SK-N-SH (cell line): Measurements from ENCODE around the gene SNRPA1. TPM values are rescaled to one million over a fixed set of nuclear protein-coding genes. Genes with fewer than 3 reads are reported as not detected.

ENCODE experiments used
- CTCF ChIA-PET: fragments of 300-600, 350-600 bp; formaldehyde crosslinking; extraction: SDS; loops from one replicate; lab custom pipeline; 2021; lab: Yijun Ruan, JAX
- POLR2A ChIA-PET: fragments of 350-600 bp; sonication (Branson Sonifier 250); formaldehyde crosslinking; extraction: SDS; loops from one replicate; lab custom pipeline; 2020; ENCODE audit warnings: antibody characterized with exemption, inconsistent platforms; lab: Yijun Ruan, JAX
- DNase-seq: peaks from one replicate; pipeline ENCODE4 v3.0.0; 2012
- H2AFZ ChIP-seq: fragments of 200-600 bp; sonication (generic); 2 replicates; pipeline ENCODE4 v1.8.1; 2016; ENCODE audit warnings: antibody characterized with exemption, mild to moderate bottlenecking, low read depth
- H3F3A ChIP-seq: fragments of 200-600 bp; sonication (generic); replicated peaks from 2 replicates; pipeline ENCODE3; 2016; ENCODE audit warnings: antibody characterized with exemption, mild to moderate bottlenecking; ENCODE audit not compliant: insufficient read depth
- H3K27ac ChIP-seq, 2 experiments: fragments of 200-500 bp in 1 of 2; fragments of 200-600 bp in 1 of 2; sonication (Bioruptor generic) in 1 of 2; sonication (generic), shearing (Covaris generic) in 1 of 2; 2 replicates each; pipeline versions ENCODE4 v1.5.1 to v1.6.1; 2014 to 2016; ENCODE audit warnings: low read depth in 2 of 2, inconsistent platforms in 1 of 2, low read length in 1 of 2, mild to moderate bottlenecking in 1 of 2, mixed read lengths in 1 of 2
- H3K27me3 ChIP-seq: fragments of 200-600 bp; sonication (generic), shearing (Covaris generic); 2 replicates; pipeline ENCODE4 v1.6.1; 2016; ENCODE audit warnings: mixed run types; ENCODE audit not compliant: insufficient read depth
- H3K36me3 ChIP-seq, 2 experiments: fragments of 200-500 bp in 1 of 2; fragments of 200-600 bp in 1 of 2; sonication (Bioruptor generic) in 1 of 2; sonication (generic) in 1 of 2; replicated peaks in 1 of 2; 2 replicates each; pipeline versions ENCODE3 to v1.5.1; 2014 to 2016; ENCODE audit warnings: low read length in 1 of 2, mild to moderate bottlenecking in 1 of 2; ENCODE audit not compliant: insufficient read depth in 2 of 2, control insufficient read depth in 1 of 2
- H3K4me1 ChIP-seq, 2 experiments: fragments of 200-500 bp in 1 of 2; fragments of 200-600 bp in 1 of 2; sonication (Bioruptor generic) in 1 of 2; sonication (generic), shearing (Covaris generic) in 1 of 2; 2 replicates each; pipeline versions ENCODE4 v1.5.1 to v1.6.1; 2014 to 2016; ENCODE audit warnings: low read depth in 1 of 2, low read length in 1 of 2, mixed run types in 1 of 2; ENCODE audit not compliant: insufficient read depth in 2 of 2, control insufficient read depth in 1 of 2
- H3K4me2 ChIP-seq: fragments of 200-600 bp; sonication (generic), shearing (Covaris generic); 2 replicates; pipeline ENCODE4 v1.6.1; 2017; ENCODE audit warnings: mixed run types
- H3K4me3 ChIP-seq, 2 experiments: fragments of 200-500 bp in 1 of 2; fragments of 200-600 bp in 1 of 2; sonication (Bioruptor generic) in 1 of 2; sonication (generic), shearing (Covaris generic) in 1 of 2; 2 replicates each; pipeline versions ENCODE4 v1.5.1 to v1.8.1; 2014 to 2016; ENCODE audit warnings: low read depth in 2 of 2, inconsistent platforms in 1 of 2, low read length in 1 of 2, mild to moderate bottlenecking in 1 of 2, mixed read lengths in 1 of 2, moderate library complexity in 1 of 2
- H3K79me2 ChIP-seq: fragments of 200-600 bp; sonication (generic); 2 replicates; pipeline ENCODE4 v1.8.1; 2017; ENCODE audit warnings: mild to moderate bottlenecking; ENCODE audit not compliant: insufficient read depth
- H3K9ac ChIP-seq: fragments of 200-600 bp; sonication (generic); 2 replicates; pipeline ENCODE4 v1.6.1; 2017; ENCODE audit warnings: mixed run types
- H3K9me2 ChIP-seq: fragments of 200-600 bp; sonication (generic); 2 replicates; pipeline ENCODE4 v1.6.1; 2017; ENCODE audit warnings: mixed run types
- H3K9me3 ChIP-seq: fragments of 200-600 bp; sonication (generic); 2 replicates; pipeline ENCODE4 v1.6.1; 2017; ENCODE audit warnings: mixed run types, mild to moderate bottlenecking, moderate library complexity
- H4K20me1 ChIP-seq: fragments of 200-600 bp; sonication (generic); 2 replicates; pipeline ENCODE4 v1.6.1; 2017; ENCODE audit warnings: mild to moderate bottlenecking, mixed run types; ENCODE audit not compliant: insufficient read depth
- CHD2 ChIP-seq: fragments of 150-350 bp; IDR thresholded peaks from 2 replicates; pipeline ENCODE4 v1.6.1; 2018; ENCODE audit warnings: low read length; ENCODE audit not compliant: partially characterized antibody
- ELF1 ChIP-seq: IDR thresholded peaks from 2 replicates; pipeline ENCODE4 v1.4.0; 2012
- EP300 ChIP-seq, 2 experiments: IDR thresholded peaks; 2 replicates each; pipeline versions ENCODE4 v1.4.0 to v1.6.1; 2012; ENCODE audit warnings: borderline replicate concordance in 1 of 2, low read depth in 1 of 2, low read length in 1 of 2
- FOSL2 ChIP-seq: IDR thresholded peaks from 2 replicates; pipeline ENCODE4 v1.4.0; 2012; ENCODE audit warnings: low read depth, mild to moderate bottlenecking, moderate library complexity, borderline replicate concordance
- GABPA ChIP-seq: IDR thresholded peaks from 2 replicates; pipeline ENCODE4 v1.4.0; 2012; ENCODE audit warnings: low read depth, mild to moderate bottlenecking
- GATA2 ChIP-seq: sonication (generic); formaldehyde crosslinking; IDR thresholded peaks from 2 replicates; pipeline ENCODE4 v1.5.0; 2020; ENCODE audit warnings: mild to moderate bottlenecking, missing genetic modification reagents
- JUND ChIP-seq: IDR thresholded peaks from 2 replicates; pipeline ENCODE4 v1.4.0; 2012
- MAX ChIP-seq: IDR thresholded peaks from 2 replicates; pipeline ENCODE4 v1.4.0; 2012; ENCODE audit warnings: low read depth
- MXI1 ChIP-seq: IDR thresholded peaks from 2 replicates; pipeline ENCODE4 v1.6.1; 2012; ENCODE audit warnings: mild to moderate bottlenecking, low read depth, low read length, improper control_type of control experiment
- NFIC ChIP-seq: IDR thresholded peaks from 2 replicates; pipeline ENCODE4 v1.4.0; 2012; ENCODE audit warnings: borderline replicate concordance
- NRF1 ChIP-seq: IDR thresholded peaks from 2 replicates; pipeline ENCODE4 v1.6.1; 2012; ENCODE audit warnings: low read depth, mild to moderate bottlenecking, low read length
- POLR2AphosphoS5 ChIP-seq: IDR thresholded peaks from 2 replicates; pipeline ENCODE4 v1.6.1; 2012; ENCODE audit warnings: low read depth, low read length
- RCOR1 ChIP-seq: fragments of 150-350 bp; IDR thresholded peaks from 2 replicates; pipeline ENCODE4 v1.6.1; 2017; ENCODE audit warnings: antibody characterized with exemption, low read length
- REST ChIP-seq: IDR thresholded peaks from 2 replicates; pipeline ENCODE4 v1.6.1; 2012; ENCODE audit warnings: mild to moderate bottlenecking, low read depth, low read length, moderate library complexity
- RFX5 ChIP-seq: IDR thresholded peaks from 2 replicates; pipeline ENCODE4 v1.6.1; 2012; ENCODE audit warnings: mild to moderate bottlenecking, improper control_type of control experiment, low read length
- SIN3A ChIP-seq: IDR thresholded peaks from 2 replicates; pipeline ENCODE4 v1.6.1; 2012; ENCODE audit warnings: low read depth, mild to moderate bottlenecking, low read length, moderate library complexity, borderline replicate concordance
- TAF1 ChIP-seq: IDR thresholded peaks from 2 replicates; pipeline ENCODE4 v1.6.1; 2012; ENCODE audit warnings: low read depth, mild to moderate bottlenecking, low read length, moderate library complexity, borderline replicate concordance
- TCF12 ChIP-seq: IDR thresholded peaks from 2 replicates; pipeline ENCODE4 v1.4.0; 2012
- TEAD4 ChIP-seq: IDR thresholded peaks from 2 replicates; pipeline ENCODE4 v1.4.0; 2012; ENCODE audit warnings: mild to moderate bottlenecking, borderline replicate concordance; ENCODE audit not compliant: insufficient read depth
- USF1 ChIP-seq: IDR thresholded peaks from 2 replicates; pipeline ENCODE4 v1.4.0; 2012; ENCODE audit warnings: low read depth, borderline replicate concordance
- YY1 ChIP-seq: IDR thresholded peaks from 2 replicates; pipeline ENCODE4 v1.4.0; 2012; ENCODE audit warnings: low read depth, mild to moderate bottlenecking
- ZBTB33 ChIP-seq: IDR thresholded peaks from 2 replicates; pipeline ENCODE4 v1.4.0; 2012; ENCODE audit warnings: low read depth, borderline replicate concordance
- WGBS: methylation state at CpG from one replicate; pipeline ENCODE4 v1.1.6; 2017; ENCODE audit warnings: low lambda C conversion rate; 5-methylcytosine and 5-hydroxymethylcytosine counted together
- polyA plus RNA-seq, 3 experiments: library from polyadenylated mRNA; depleted of rRNA; stranded (reverse); fragments of >200 nt; gene quantifications; 2 replicates each; pipeline ENCODE4 v1.2.3, GENCODE V29; 2012

The SNRPA1 gene
- 59.9 and 62.3 TPM in 2 replicates for polyA plus RNA-seq (2012; rRNA removed)
- polyA plus RNA-seq (2012; cell fraction: cytosol; rRNA removed) = 68.2 and 86.6 TPM in 2 replicates
- 58.2 and 99.5 TPM in 2 replicates for polyA plus RNA-seq (2012; cell fraction: nucleus; rRNA removed)

DNA sequence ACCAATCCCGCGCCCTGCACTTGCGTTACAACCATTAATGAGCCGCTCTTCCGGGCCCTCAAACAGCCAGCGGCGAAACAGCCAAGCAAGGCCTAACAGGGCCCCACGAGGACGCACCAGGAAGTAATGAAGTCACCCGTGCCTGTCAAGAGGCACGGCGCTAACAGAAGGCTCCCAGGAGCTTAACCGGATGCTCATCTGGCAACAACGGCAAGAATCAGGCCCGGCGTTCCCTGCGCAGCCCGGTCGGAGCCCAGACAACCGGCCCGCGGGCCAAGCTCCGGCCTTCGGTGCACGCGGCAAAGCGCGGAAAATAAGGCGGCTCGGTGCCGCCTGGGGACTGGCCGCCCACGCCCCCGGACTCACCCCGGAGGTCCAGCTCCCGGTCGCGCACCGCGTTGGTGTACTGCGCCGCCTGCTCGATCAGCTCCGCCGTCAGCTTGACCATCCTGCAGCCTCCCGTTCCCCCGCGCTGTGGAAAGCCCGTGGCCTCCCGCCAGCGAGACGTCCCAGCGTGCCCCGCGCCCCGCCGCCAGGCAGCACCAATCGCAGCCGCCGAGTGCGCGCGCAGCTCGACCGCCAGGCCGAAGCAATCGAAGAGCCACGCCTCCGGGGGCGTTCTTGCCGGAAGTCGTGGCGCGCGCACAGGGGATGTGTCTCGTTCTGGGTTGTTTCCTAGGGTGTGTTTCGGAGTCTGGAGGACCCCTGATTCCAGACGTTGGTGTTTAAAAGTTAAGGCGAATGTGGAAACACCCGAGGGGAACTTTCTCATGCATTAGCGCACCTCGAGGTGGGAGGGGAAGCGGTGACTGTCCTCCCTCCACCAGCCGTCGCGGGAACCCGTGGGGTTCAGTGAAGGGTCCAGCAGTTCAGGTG, at the start of gene SNRPA1:
TSS of gene SNRPA1 (minus strand) at position 518 of the 876 bp plus-strand sequence. CDS start at position 448, 70 bp downstream.
- H3K4me3 ChIP-seq = peak within 1 kb of the TSS; percentile 82 to 98
- H3K4me1 ChIP-seq = peaks cover 8 to 12% of the 10 kb centered on the region in 2 experiments; a peak in 2 of 4 replicates
- no peaks in the 10 kb centered on the region for H3K9me2 ChIP-seq
- H3K27me3 ChIP-seq = no peaks in the 10 kb centered on the region
- peak within 1 kb of the TSS; percentile 86 for H3K9ac ChIP-seq
- TF ChIP-seq TCF12 (peak; percentile 26; the same call in 1 of the 2 replicates), GABPA (peak; percentile 77), EP300 (IDR thresholded peaks at IDR 0.05; ENCODE audit: borderline replicate concordance in 1 of 2, low read depth in 1 of 2, low read length in 1 of 2) (0 out of 4 replicates have a peak, but pooled peaks of 1 of the 2 experiments have one; percentile 18), YY1 (peak; percentile 27), REST (peak; percentile 65), ZBTB33 (peak; percentile 63), MAX (peak; percentile 71; the same call in 1 of the 2 replicates), NFIC (peak; percentile 74), CHD2 (peak; percentile 92), NRF1 (peak; percentile 59; the same call in 1 of the 2 replicates), SIN3A (peak; percentile 92), ELF1 (peak; percentile 89), MXI1 (peak; percentile 95), USF1 (no peak), RFX5 (no peak), JUND (no peak), TAF1 (peak; percentile 85), TEAD4 (no peak), GATA2 (CRISPR knock-in tag) (peak; percentile 24; the same call in 1 of the 2 replicates), RCOR1 (peak; percentile 50), POLR2AphosphoS5 (peak; percentile 94), FOSL2 (no peak)
- DNase-seq = peak; percentile 99
- H4K20me1 ChIP-seq = peaks cover 21% of the 10 kb centered on the region
- peaks cover 17 to 20% of the 10 kb centered on the region in 2 experiments for H3K36me3 ChIP-seq
- H2AFZ ChIP-seq = peak within 1 kb of the TSS; percentile 95
- H3K4me2 ChIP-seq = peak within 1 kb of the TSS; percentile 83
- H3F3A ChIP-seq = peaks cover 19% of the 10 kb centered on the region
- H3K79me2 ChIP-seq = peaks cover 53% of the 10 kb centered on the region
- H3K9me3 ChIP-seq = no peaks in the 10 kb centered on the region
- peak within 1 kb of the TSS; percentile 87 to 94 for H3K27ac ChIP-seq
- ChIA-PET POLR2A (interaction anchor here (0.6 to 1.4 kb wide), 3 partner anchors 25 to 156 kb away, joined by 3 to 6 read pairs (median 3); no protein-coding TSS in a partner anchor), CTCF (interaction anchor here (0.8 to 11.2 kb wide), 10 partner anchors 9 to 363 kb away, joined by 3 to 139 read pairs (median 4); partner anchors contain the start of gene TM2D3)
- WGBS = 0% methylated on average over 23 of the region's 87 CpGs
